Esophagus squamous epithelium (tissue), 5 donors: ENCODE measurements around the gene LRRC2. TPM values are rescaled to one million over a fixed set of nuclear protein-coding genes. Genes with fewer than 3 reads are reported as not detected.

Source experiments
- DNase-seq: peaks from one replicate; lab custom pipeline; 2025; lab: John Stamatoyannopoulos, UW
- H3K27ac ChIP-seq, 4 donors: fragments of 200-600 bp; sonication (generic); one replicate each; pipeline ENCODE4 v1.5.1; 2016 to 2019; ENCODE audit warnings: mild to moderate bottlenecking in 1 of 4
- H3K27me3 ChIP-seq, 4 donors: fragments of 200-600 bp; sonication (generic); 1 replicate in 3 of 4; 2 replicates in 1 of 4; pipeline versions ENCODE4 v1.5.1 to v1.6.0; 2017 to 2021; ENCODE audit warnings: antibody characterized with exemption in 1 of 4
- H3K36me3 ChIP-seq, 3 donors: fragments of 200-600 bp; sonication (generic); one replicate each; pipeline ENCODE4 v1.5.1; 2016 to 2019
- H3K4me1 ChIP-seq, 3 donors: fragments of 200-600 bp; sonication (generic); one replicate each; pipeline ENCODE4 v1.5.1; 2017 to 2019
- H3K4me3 ChIP-seq, 4 donors: fragments of 200-600 bp; sonication (generic); 1 replicate in 3 of 4; 2 replicates in 1 of 4; pipeline ENCODE4 v1.5.1; 2016 to 2019; ENCODE audit warnings: mild to moderate bottlenecking in 2 of 4, moderate library complexity in 1 of 4
- H3K9me3 ChIP-seq, 3 donors: fragments of 200-600 bp; sonication (generic); one replicate each; pipeline ENCODE4 v1.5.1; 2016 to 2019
- POLR2A ChIP-seq, 4 donors: fragments of 450-650 bp; IDR thresholded peaks; one replicate each; pipeline ENCODE4 v1.6.1; 2017; ENCODE audit warnings: antibody characterized with exemption in 4 of 4, mild to moderate bottlenecking in 4 of 4, moderate library complexity in 3 of 4
- WGBS, 2 donors: methylation state at CpG; one replicate each; pipeline ENCODE4 v1.1.5; 2018; 5-methylcytosine and 5-hydroxymethylcytosine counted together
- intact Hi-C: fragments of 100-400 bp; cut with DNase I; formaldehyde crosslinking; loops from one replicate; pipeline ENCODE4 v1.15.0; 2022
- total RNA-seq, 4 donors: library from RNA; depleted of rRNA; stranded (reverse); fragments of >200 nt; gene quantifications; one replicate each; pipeline ENCODE4 v1.1.0, GENCODE V29; 2016
- TF ChIP-seq, protein P1 (sequence below), 6 experiments: fragments of 450-650 bp in 4 of 6; fragments of 200-600 bp in 2 of 6; sonication (generic) in 2 of 6; IDR thresholded peaks; one replicate each; pipeline ENCODE4 v1.5.1; 2016 to 2019; ENCODE audit warnings: antibody characterized with exemption in 6 of 6, mild to moderate bottlenecking in 4 of 6, moderate library complexity in 4 of 6
- donor health status: DM: yes; HTN: yes; CAD: no.

LRRC2 gene
- total RNA-seq, 4 donors from 2014 or later: 0.26 to 2.7 (median 1.1) TPM; not detected in 1

DNA sequence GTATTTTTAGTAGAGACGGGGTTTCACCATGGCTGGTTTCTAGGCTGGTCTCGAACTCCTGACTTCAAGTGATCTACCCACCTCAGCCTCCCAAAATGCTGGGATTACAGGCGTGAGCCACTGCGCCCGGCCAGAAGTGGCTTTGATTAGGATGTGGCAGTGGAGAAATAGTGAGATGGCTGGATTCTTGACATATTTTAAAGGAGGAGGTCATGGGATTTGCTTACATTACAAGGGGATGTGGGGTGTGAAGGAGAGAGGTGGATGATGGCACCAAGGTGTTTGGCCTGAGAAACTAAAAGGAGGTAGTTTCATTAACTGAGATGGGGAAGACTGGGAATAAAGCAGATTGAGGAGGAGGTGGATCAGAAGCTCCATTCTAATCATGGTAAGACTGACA, 86.4 kb downstream of the LRRC2 start:
- no peaks in the 10 kb centered on the region for H3K36me3 ChIP-seq
- WGBS, 2 donors: 65 to 69% methylated on average over 5 of the region's 5 CpGs
- H3K9me3 ChIP-seq: peaks cover 0 to 3% (median 0%) of the 10 kb centered on the region in 3 donors
- H3K4me3 ChIP-seq: no peak overlapping the region
- TF ChIP-seq POLR2A (IDR thresholded peaks at IDR 0.05): no peak
- TF ChIP-seq, protein P1, sequence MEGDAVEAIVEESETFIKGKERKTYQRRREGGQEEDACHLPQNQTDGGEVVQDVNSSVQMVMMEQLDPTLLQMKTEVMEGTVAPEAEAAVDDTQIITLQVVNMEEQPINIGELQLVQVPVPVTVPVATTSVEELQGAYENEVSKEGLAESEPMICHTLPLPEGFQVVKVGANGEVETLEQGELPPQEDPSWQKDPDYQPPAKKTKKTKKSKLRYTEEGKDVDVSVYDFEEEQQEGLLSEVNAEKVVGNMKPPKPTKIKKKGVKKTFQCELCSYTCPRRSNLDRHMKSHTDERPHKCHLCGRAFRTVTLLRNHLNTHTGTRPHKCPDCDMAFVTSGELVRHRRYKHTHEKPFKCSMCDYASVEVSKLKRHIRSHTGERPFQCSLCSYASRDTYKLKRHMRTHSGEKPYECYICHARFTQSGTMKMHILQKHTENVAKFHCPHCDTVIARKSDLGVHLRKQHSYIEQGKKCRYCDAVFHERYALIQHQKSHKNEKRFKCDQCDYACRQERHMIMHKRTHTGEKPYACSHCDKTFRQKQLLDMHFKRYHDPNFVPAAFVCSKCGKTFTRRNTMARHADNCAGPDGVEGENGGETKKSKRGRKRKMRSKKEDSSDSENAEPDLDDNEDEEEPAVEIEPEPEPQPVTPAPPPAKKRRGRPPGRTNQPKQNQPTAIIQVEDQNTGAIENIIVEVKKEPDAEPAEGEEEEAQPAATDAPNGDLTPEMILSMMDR (IDR thresholded peaks at IDR 0.05): no peak
- H3K27ac ChIP-seq: no peak overlapping the region
- DNase-seq: no peak
- H3K4me1 ChIP-seq: no peaks in the 10 kb centered on the region
- intact Hi-C loops: loop anchor here (10.0 kb wide), 1 partner anchor 145 kb away; no protein-coding TSS in a partner anchor
- H3K27me3 ChIP-seq: peaks cover 0 to 26% (median 0%) of the 10 kb centered on the region in 4 donors

DNA sequence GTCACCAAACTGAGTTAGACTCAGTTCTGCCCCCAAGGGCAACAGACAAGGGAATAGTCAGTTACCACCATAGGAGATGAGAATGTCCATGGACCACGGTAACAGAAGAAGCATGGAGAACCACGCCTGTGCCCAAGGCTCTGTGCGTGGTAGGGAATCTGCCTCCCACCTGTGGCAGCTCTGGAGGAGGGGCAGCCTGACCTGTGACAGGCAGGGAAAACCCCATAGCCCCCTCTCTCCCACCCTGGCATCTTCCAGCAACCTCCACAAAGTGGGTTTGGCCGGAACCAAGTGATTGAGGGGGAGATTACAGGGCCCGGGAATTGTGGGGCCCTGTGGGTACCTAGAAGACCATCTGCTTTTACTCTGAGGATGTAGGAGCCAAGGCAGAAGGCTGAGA, 87.1 kb downstream of the LRRC2 start:
- intact Hi-C loops: no loop called here
- Histone ChIP-seq H3K4me3 (no peak overlapping the region), H3K27me3 (peaks cover 0 to 26% (median 0%) of the 10 kb centered on the region in 4 donors), H3K27ac (no peak overlapping the region), H3K36me3 (no peaks in the 10 kb centered on the region), H3K4me1 (no peaks in the 10 kb centered on the region), H3K9me3 (peaks cover 0 to 7% (median 0%) of the 10 kb centered on the region in 3 donors)
- TF ChIP-seq, protein P1 (IDR thresholded peaks at IDR 0.05): no peak
- TF ChIP-seq POLR2A (IDR thresholded peaks at IDR 0.05): no peak
- no peak for DNase-seq
- WGBS, 2 donors: 79% methylated on average over 3 of the region's 5 CpGs; no CpG with 5 or more reads in 1 of the 2 donors

DNA sequence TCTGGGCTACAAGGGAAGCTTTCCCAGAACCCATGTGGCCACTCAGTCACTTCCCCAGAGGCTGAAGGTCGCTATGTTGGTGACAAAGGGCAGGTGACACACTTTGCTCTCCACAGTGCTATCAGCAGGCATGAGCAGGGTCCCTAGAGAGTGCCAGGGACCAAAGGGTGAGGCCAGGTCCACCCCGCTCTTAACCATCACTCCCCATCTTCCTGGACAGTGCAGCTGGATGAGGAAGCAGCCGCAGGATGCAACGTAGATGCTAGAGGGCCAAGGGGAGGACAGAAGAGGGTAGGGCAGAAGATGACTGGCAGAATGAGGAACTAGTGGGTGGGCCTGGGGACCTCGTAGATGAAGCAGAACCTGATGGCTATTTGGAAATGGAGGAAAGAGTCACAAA, 87.8 kb downstream of the LRRC2 start:
- Histone ChIP-seq H3K27me3 (peaks cover 0 to 26% (median 0%) of the 10 kb centered on the region in 4 donors), H3K4me1 (no peaks in the 10 kb centered on the region), H3K4me3 (no peak overlapping the region), H3K9me3 (peaks cover 0 to 7% (median 0%) of the 10 kb centered on the region in 3 donors), H3K27ac (no peak overlapping the region), H3K36me3 (no peaks in the 10 kb centered on the region)
- WGBS, 2 donors: 81 to 87% methylated on average over 3 to 5 of the region's 5 CpGs
- no peak for DNase-seq
- TF ChIP-seq POLR2A (IDR thresholded peaks at IDR 0.05): no peak
- TF ChIP-seq, protein P1 (IDR thresholded peaks at IDR 0.05): no peak
- intact Hi-C loops: no loop called here

DNA sequence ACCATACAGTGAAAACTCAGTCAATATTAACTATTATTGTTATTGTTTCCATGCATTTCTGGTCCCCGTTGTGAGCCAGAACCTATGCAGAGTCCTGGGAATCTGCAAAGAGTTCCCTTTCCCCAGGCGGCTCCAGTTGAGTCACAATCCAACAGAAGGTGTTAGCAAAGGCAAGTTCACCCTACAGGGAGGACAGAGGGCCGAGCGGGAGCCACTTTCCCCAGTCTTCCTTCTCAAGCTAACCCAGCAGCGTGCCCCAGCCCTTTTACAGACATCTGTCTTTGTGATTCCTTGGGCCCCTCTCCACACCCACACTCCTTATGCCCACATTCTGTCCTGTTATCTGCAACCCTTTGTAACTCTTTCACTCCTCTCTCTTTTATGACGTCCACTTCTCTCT, 88.3 kb downstream of the LRRC2 start:
- Histone ChIP-seq H3K4me1 (no peaks in the 10 kb centered on the region), H3K9me3 (peaks cover 0 to 7% (median 0%) of the 10 kb centered on the region in 3 donors), H3K27ac (no peak overlapping the region), H3K4me3 (no peak overlapping the region), H3K27me3 (peaks cover 0 to 28% (median 0%) of the 10 kb centered on the region in 4 donors), H3K36me3 (no peaks in the 10 kb centered on the region)
- 79 to 80% methylated on average over 6 of the region's 6 CpGs for WGBS, 2 donors
- no peak for DNase-seq
- intact Hi-C loops: no loop called here
- no peak for TF ChIP-seq POLR2A (IDR thresholded peaks at IDR 0.05)
- TF ChIP-seq, protein P1 (IDR thresholded peaks at IDR 0.05): no peak

- 74 to 87% methylated on average over 3 to 4 of the region's 4 CpGs for WGBS, 2 donors
- peaks cover 0 to 7% (median 0%) of the 10 kb centered on the region in 3 donors for H3K9me3 ChIP-seq
- no peak overlapping the region for H3K27ac ChIP-seq
- intact Hi-C loops: no loop called here
- H3K4me1 ChIP-seq: no peaks in the 10 kb centered on the region
- H3K27me3 ChIP-seq: peaks cover 0 to 32% (median 0%) of the 10 kb centered on the region in 4 donors
- no peak for TF ChIP-seq POLR2A (IDR thresholded peaks at IDR 0.05)
- TF ChIP-seq, protein P1 (IDR thresholded peaks at IDR 0.05): no peak
- DNase-seq: no peak
- no peaks in the 10 kb centered on the region for H3K36me3 ChIP-seq
- no peak overlapping the region for H3K4me3 ChIP-seq
Observed at GRCh38 chr3:46477145-46477544, 89.0 kb downstream of the LRRC2 start.
